Erythroblast (primary cell): ENCODE measurements around the gene PLA2G3.

Source experiments
- DNase-seq, 2 experiments: peaks; one replicate each; lab custom pipeline; 2025; lab: John Stamatoyannopoulos, UW
- GATA1 ChIP-seq: IDR thresholded peaks from 2 replicates; pipeline ENCODE4 v1.6.1; 2011; ENCODE audit warnings: low read depth, mild to moderate bottlenecking, control low read depth, low read length, moderate library complexity
- POLR2A ChIP-seq: IDR thresholded peaks from 2 replicates; pipeline ENCODE4 v1.6.1; 2011; ENCODE audit warnings: mild to moderate bottlenecking, low read length

Gene PLA2G3

GRCh38 chr22:31106731-31107177 lies 33.6 kb downstream of the PLA2G3 start:
- TF ChIP-seq GATA1 (no peak), POLR2A (no peak)
- no peak for DNase-seq

- TF ChIP-seq GATA1, result no peak
- TF ChIP-seq POLR2A, result no peak
- DNase-seq, result no peak
Observed at GRCh38 chr22:31106001-31106571, 34.2 kb downstream of the PLA2G3 start.

- TF ChIP-seq GATA1, result no peak
- no peak for TF ChIP-seq POLR2A
- no peak for DNase-seq
Observed at GRCh38 chr22:31105282-31105929, 34.9 kb downstream of the PLA2G3 start.

DNA sequence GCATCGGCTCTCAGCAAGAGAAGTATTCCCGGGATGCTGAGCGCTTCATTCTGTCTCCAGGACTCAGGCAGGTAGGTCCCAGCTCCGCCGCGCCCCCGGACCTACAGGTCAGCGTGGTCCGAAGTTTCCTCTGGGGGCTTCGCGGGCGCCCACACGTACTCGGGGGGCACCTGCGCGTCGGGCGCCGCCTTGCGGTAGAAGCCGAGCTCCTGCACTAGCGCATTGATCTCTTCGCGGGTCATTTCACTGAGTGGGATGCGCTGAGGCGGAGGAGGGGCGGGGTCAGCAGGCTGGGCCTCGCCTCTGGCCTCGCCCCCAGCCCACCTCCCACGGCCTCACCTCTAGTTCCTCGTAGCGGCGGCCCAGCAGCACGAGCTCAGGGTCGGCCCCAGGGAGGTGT lies 35.4 kb downstream of the PLA2G3 start:
- peak; percentile 55 to 64 for DNase-seq

GRCh38 chr22:31103899-31104694 lies 36.2 kb downstream of the PLA2G3 start:
- DNase-seq, result no peak
- TF ChIP-seq GATA1, result no peak
- no peak for TF ChIP-seq POLR2A

More for the DNA sequence above, 35.4 kb downstream of the PLA2G3 start:
- no peak for TF ChIP-seq POLR2A

DNA sequence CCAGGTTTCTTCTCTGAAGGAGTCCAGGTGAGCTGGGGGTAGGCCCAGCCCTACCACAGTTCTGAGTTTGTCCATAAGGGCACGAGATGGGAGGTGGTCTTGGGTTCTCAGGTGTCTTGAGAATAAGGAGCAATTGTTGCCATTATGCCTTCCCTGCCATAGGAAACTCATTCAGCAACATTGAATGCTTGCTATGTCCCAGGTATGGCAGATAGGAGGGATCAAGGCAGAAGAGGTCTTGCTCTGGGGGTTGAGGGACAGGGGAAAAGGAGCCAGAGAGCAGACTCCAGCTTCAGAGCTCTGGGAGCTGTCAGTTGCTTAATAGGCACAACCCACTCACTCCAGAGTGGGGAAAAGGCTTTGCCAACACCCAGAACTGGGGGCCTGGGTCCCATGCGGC lies 37.2 kb downstream of the PLA2G3 start:
- no peak for DNase-seq
- TF ChIP-seq POLR2A (no peak), GATA1 (no peak)

- peak; percentile 23 to 52 for DNase-seq
- TF ChIP-seq POLR2A, result no peak
- TF ChIP-seq GATA1, result no peak
Observed at GRCh38 chr22:31102441-31103081, 37.7 kb downstream of the PLA2G3 start.

- TF ChIP-seq GATA1, result no peak
- TF ChIP-seq POLR2A, result no peak
- DNase-seq, result no peak
Observed at GRCh38 chr22:31100762-31101525, 39.4 kb downstream of the PLA2G3 start.

- TF ChIP-seq GATA1, result no peak
- no peak for TF ChIP-seq POLR2A
- no peak for DNase-seq
Observed at GRCh38 chr22:31099841-31100761, 40.2 kb downstream of the PLA2G3 start.

DNA sequence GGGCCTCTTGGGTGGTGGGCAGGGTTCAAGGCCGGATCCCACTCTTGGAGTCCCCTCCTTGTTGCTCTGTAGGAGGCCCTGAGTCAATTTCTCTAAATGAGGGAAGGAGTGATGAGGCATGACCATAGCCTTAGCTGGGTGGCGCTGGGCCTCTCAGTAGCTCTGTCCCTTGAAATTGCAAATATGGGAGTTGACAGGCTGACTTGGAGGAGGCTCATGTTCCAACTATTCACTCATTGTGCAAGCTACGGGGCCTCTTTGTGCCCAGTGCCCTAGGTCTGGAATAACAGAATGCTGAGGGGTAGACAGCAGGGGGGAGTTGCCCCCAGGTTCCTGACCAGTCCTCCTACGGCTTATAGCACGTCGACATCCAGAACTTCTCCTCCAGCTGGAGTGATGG lies 40.9 kb downstream of the PLA2G3 start:
- TF ChIP-seq POLR2A (no peak), GATA1 (no peak)
- DNase-seq, result no peak

DNA sequence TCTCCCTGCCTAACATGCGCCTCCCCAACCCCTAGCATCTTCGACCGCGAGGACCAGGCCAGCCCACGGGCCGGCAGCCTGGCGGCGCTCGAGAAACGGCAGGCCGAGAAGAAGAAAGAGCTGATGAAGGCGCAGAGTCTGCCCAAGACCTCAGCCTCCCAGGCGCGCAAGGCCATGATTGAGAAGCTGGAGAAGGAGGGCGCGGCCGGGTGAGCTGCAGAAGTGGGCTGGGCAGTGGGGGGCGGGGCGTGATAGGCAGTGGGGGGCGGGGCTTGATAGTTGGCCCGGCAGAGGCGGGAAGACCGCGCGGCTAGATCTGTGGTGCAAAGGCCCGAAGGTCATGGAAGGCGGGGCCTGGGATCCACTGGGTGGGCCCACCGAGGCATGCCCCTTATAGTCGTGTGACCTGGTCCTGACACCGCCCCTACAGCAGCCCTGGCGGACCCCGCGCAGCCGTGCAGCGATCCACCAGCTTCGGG lies 41.6 kb downstream of the PLA2G3 start:
- no peak for TF ChIP-seq POLR2A
- peak; percentile 31 to 53 for DNase-seq
